Adrenal gland (tissue), 12 donors: Measurements from ENCODE around the gene SLC22A14. TPM values are rescaled to one million over a fixed set of nuclear protein-coding genes. Genes with fewer than 3 reads are reported as not detected.

Experiments used
- DNase-seq, 7 donors: peaks; one replicate each; pipeline ENCODE4 v3.0.0-alpha.2; 2019 to 2020
- H3K27ac ChIP-seq, 5 donors: fragments of 200-600 bp; sonication (generic) in 4 of 5; 1 replicate in 3 of 5; 2 replicates in 2 of 5; pipeline versions ENCODE4 v1.5.1 to v1.8.0; 2016 to 2020; ENCODE audit warnings: mild to moderate bottlenecking in 1 of 5
- H3K27me3 ChIP-seq: fragments of 200-600 bp; 2 replicates; pipeline ENCODE4 v1.8.0; 2021
- H3K36me3 ChIP-seq, 2 donors: fragments of 200-600 bp; replicated peaks in 1 of 2; 1 replicate in 1 of 2; 2 replicates in 1 of 2; pipeline versions ENCODE4 v1.5.1 to v1.8.0; 2018 to 2022
- H3K4me1 ChIP-seq, 2 donors: fragments of 200-600 bp; replicated peaks in 1 of 2; 1 replicate in 1 of 2; 2 replicates in 1 of 2; pipeline versions ENCODE4 v1.5.1 to v1.8.0; 2018 to 2021
- H3K4me3 ChIP-seq, 4 donors: fragments of 200-600 bp; sonication (generic) in 3 of 4; one replicate each; pipeline ENCODE4 v1.5.1; 2016 to 2018
- H3K9me3 ChIP-seq, 3 donors: fragments of 200-600 bp; sonication (generic) in 1 of 3; replicated peaks in 1 of 3; 1 replicate in 2 of 3; 2 replicates in 1 of 3; pipeline versions ENCODE4 v1.5.1 to v1.8.0; 2016 to 2021
- CTCF ChIP-seq, 6 experiments: fragments of 450-650 bp in 4 of 6; fragments of 200-600 bp in 2 of 6; sonication (generic) in 1 of 6; IDR thresholded peaks; 1 replicate in 5 of 6; 2 replicates in 1 of 6; pipeline versions ENCODE4 v1.5.1 to v1.8.0; 2016 to 2021; ENCODE audit warnings: antibody characterized with exemption in 6 of 6, mild to moderate bottlenecking in 2 of 6, moderate library complexity in 1 of 6
- POLR2A ChIP-seq, 2 donors: fragments of 450-650 bp; IDR thresholded peaks; one replicate each; pipeline ENCODE4 v1.6.1; 2017; ENCODE audit warnings: antibody characterized with exemption in 2 of 2, mild to moderate bottlenecking in 2 of 2, moderate library complexity in 1 of 2
- WGBS, 4 donors: extraction: QIAGEN DNeasy Blood & Tissue Kit in 2 of 4; methylation state at CpG; one replicate each; pipeline versions ENCODE4 v1.1.5 to v1.1.7; 2013 to 2017; 5-methylcytosine and 5-hydroxymethylcytosine counted together
- intact Hi-C, 2 donors: fragments of 100-400 bp; cut with DNase I; formaldehyde crosslinking; loops; one replicate each; pipeline versions ENCODE4 v1.14.1 to v1.15.0; 2022 to 2023
- polyA plus RNA-seq, 3 donors: library from polyadenylated mRNA; stranded (reverse); fragments of 200-250 nt in 2 of 3; fragments of 350-450 nt in 1 of 3; fragmentation: Illumina TruSeq in 1 of 3; extraction: RNeasy Lipid Tissue Mini Kit (QIAGEN cat#74804) in 1 of 3; gene quantifications; one replicate each; pipeline ENCODE4 v1.2.3, GENCODE V29; 2013 to 2014
- total RNA-seq, 9 donors: library from RNA; depleted of rRNA in 4 of 9; stranded (reverse); fragments of >200 nt in 4 of 9; fragments of 120-200 nt in 1 of 9; fragmentation: NEBNext Ultra II Directional in 1 of 9; extraction: Animal tissue kit (Norgen Biotek cat#: 25700) in 1 of 9; gene quantifications; one replicate each; pipeline versions ENCODE4 v1.1.0 to v1.2.4, GENCODE V29; 2013 to 2023
- donor health status: healthy with polysubstance abuse.
- donor health status: Bipolar disorder and iron deficiency.
- donor health status: DM: yes; HTN: yes; CAD: no.
- donor health status: DM: no; HTN: no; CAD: no.
- donor health status: DM: no; HTN: no; CAD: no.
- donor health status: DM: yes; HTN: yes; CAD: no.

SLC22A14 gene
- total and polyA plus RNA-seq, 12 donors = 0.07 to 0.32 (median 0.11) TPM; not detected in 5

- H3K27me3 ChIP-seq = no peaks in the 10 kb centered on the region
- DNase-seq = peak in 6 of 7 donors; percentile 28 to 67 (median 49)
- H3K36me3 ChIP-seq = no peaks in the 10 kb centered on the region
- 79 to 96% (median 85%) methylated on average over 14 to 21 of the region's 21 CpGs for WGBS, 4 donors
- H3K4me3 ChIP-seq = no peak overlapping the region
- intact Hi-C loops = no loop called here
- H3K27ac ChIP-seq = no peak overlapping the region
- H3K9me3 ChIP-seq = no peaks in the 10 kb centered on the region
- TF ChIP-seq POLR2A (IDR thresholded peaks at IDR 0.05) = no peak
- no peak for TF ChIP-seq CTCF (IDR thresholded peaks at IDR 0.05)
- H3K4me1 ChIP-seq = no peaks in the 10 kb centered on the region
Measured at GRCh38 chr3:38274864-38275649, 7.0 kb upstream of the SLC22A14 start.

- WGBS, 4 donors = 88 to 100% (median 95%) methylated on average over 1 to 8 of the region's 8 CpGs
- intact Hi-C loops = no loop called here
- H3K27me3 ChIP-seq = no peaks in the 10 kb centered on the region
- TF ChIP-seq POLR2A (IDR thresholded peaks at IDR 0.05) (no peak), CTCF (IDR thresholded peaks at IDR 0.05) (no peak)
- H3K4me1 ChIP-seq = no peaks in the 10 kb centered on the region
- no peaks in the 10 kb centered on the region for H3K36me3 ChIP-seq
- H3K4me3 ChIP-seq = no peak overlapping the region
- H3K27ac ChIP-seq = no peak overlapping the region
- H3K9me3 ChIP-seq = no peaks in the 10 kb centered on the region
- no peak for DNase-seq
Measured at GRCh38 chr3:38275658-38276057, 6.4 kb upstream of the SLC22A14 start.

- H3K4me3 ChIP-seq = no peak overlapping the region
- 89 to 98% (median 95%) methylated on average over 8 to 13 of the region's 13 CpGs for WGBS, 4 donors
- H3K4me1 ChIP-seq = no peaks in the 10 kb centered on the region
- TF ChIP-seq POLR2A (IDR thresholded peaks at IDR 0.05) = no peak
- TF ChIP-seq CTCF (IDR thresholded peaks at IDR 0.05) = no peak
- H3K36me3 ChIP-seq = no peaks in the 10 kb centered on the region
- no peaks in the 10 kb centered on the region for H3K27me3 ChIP-seq
- DNase-seq = no peak
- no peaks in the 10 kb centered on the region for H3K9me3 ChIP-seq
- H3K27ac ChIP-seq = no peak overlapping the region
- intact Hi-C loops = no loop called here
Measured at GRCh38 chr3:38276081-38276916, 5.8 kb upstream of the SLC22A14 start.

- TF ChIP-seq CTCF (IDR thresholded peaks at IDR 0.05) (no peak), POLR2A (IDR thresholded peaks at IDR 0.05) (no peak)
- intact Hi-C loops = no loop called here
- Histone ChIP-seq H3K36me3 (no peaks in the 10 kb centered on the region), H3K27me3 (no peaks in the 10 kb centered on the region), H3K4me1 (no peaks in the 10 kb centered on the region), H3K9me3 (no peaks in the 10 kb centered on the region), H3K4me3 (no peak overlapping the region), H3K27ac (no peak overlapping the region)
- no peak for DNase-seq
- 90 to 97% (median 94%) methylated on average over 5 to 13 of the region's 13 CpGs for WGBS, 4 donors
Measured at GRCh38 chr3:38276917-38277630, 5.0 kb upstream of the SLC22A14 start.
